OCI-LY3 (cell line): ENCODE results near the gene POLG2.

Experiments
- EZH2phosphoT487 ChIP-seq: fragments of 200-600 bp; shearing (Covaris generic); IDR thresholded peaks from 2 replicates; pipeline ENCODE4 v1.6.1; 2018; ENCODE audit warnings: antibody characterized with exemption, mixed run types, low read depth
- TF ChIP-seq, protein P1 (sequence below): fragments of 200-600, 300-600 bp; sonication (generic); IDR thresholded peaks from 2 replicates; pipeline ENCODE4 v1.5.1; 2014; ENCODE audit warnings: antibody characterized with exemption, low read length, low read depth

DNA sequence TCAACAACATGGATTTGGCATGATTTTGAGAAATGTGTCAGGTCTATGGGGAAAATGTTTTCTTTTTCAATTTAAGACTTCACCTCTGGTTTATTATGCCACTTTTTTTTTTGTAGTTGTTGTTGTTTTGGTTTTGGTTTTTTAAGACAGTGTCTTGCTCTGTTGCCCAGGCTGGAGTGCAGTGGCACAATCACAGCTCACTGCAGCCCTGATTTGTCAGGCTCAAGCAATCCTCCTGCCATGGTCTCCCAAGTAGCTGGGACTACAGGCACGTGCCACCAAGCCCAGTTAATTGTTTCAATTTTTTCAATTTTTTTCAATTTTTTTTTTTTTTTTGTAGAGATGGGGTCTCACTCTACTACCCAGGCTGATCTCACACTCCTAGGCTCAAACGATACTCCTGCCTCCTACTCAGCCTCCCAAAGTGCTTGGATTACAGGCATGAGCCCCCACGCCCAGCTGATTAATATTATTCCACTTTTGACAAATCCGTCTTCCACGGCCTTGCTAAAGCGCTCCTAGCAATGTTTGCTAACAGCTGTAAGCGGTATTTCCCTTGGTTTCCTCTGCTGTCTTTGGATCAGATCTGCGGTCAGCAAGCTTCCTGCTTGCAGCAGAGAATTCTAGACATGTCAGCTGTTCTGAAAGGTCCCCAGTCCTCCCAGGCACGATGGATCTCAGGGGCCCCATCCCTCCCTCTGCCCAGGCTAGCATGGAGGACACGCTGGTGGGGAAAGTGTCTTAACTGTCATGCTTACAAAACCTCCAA is 54.9 kb downstream of the POLG2 start:
- TF ChIP-seq, protein P1, sequence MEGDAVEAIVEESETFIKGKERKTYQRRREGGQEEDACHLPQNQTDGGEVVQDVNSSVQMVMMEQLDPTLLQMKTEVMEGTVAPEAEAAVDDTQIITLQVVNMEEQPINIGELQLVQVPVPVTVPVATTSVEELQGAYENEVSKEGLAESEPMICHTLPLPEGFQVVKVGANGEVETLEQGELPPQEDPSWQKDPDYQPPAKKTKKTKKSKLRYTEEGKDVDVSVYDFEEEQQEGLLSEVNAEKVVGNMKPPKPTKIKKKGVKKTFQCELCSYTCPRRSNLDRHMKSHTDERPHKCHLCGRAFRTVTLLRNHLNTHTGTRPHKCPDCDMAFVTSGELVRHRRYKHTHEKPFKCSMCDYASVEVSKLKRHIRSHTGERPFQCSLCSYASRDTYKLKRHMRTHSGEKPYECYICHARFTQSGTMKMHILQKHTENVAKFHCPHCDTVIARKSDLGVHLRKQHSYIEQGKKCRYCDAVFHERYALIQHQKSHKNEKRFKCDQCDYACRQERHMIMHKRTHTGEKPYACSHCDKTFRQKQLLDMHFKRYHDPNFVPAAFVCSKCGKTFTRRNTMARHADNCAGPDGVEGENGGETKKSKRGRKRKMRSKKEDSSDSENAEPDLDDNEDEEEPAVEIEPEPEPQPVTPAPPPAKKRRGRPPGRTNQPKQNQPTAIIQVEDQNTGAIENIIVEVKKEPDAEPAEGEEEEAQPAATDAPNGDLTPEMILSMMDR: no peak
- TF ChIP-seq EZH2phosphoT487: no peak
